ENCODE measurements around the gene CALML3. TPM values are rescaled to one million over a fixed set of nuclear protein-coding genes. Genes with fewer than 3 reads are reported as not detected.

CALML3 gene
- total RNA-seq, 1 experiment from 2014 or later, result not detected

- no peak overlapping the region for H4K5ac ChIP-seq (ENCODE audit: insufficient read length, low read depth, low read length)
- no peak overlapping the region for H3K18ac ChIP-seq (ENCODE audit: insufficient read length, low read depth, low read length)
- Mint-ChIP-seq H3K4me1 (peaks cover 5 to 6% of the 10 kb centered on the region in 2 experiments), H3K27me3 (ENCODE audit: low read depth) (peaks cover 5% of the 10 kb centered on the region), H3K27ac (no peak overlapping the region; a peak in 1 of 7 replicates), H3K4me3 (no peak overlapping the region; a peak in 1 of 5 replicates), H3K36me3 (ENCODE audit: insufficient read depth in 1 of 3, low read depth in 3 of 3) (no peaks in the 10 kb centered on the region; a peak in 1 of 7 replicates), H3K9me3 (no peaks in the 10 kb centered on the region)
- no peak overlapping the region for H3K4ac ChIP-seq (ENCODE audit: low read depth, low read length)
- H3K9ac ChIP-seq (ENCODE audit: extremely low read depth, insufficient read length, low read length), result no peak overlapping the region
- H3K23ac ChIP-seq (ENCODE audit: insufficient read length, low read depth, low read length), result no peak overlapping the region
- no peak overlapping the region for H2AK5ac ChIP-seq (ENCODE audit: insufficient read length, low read length)
- no peak overlapping the region for H2BK5ac ChIP-seq (ENCODE audit: insufficient read length, low read length)
- no peaks in the 10 kb centered on the region for H3K23me2 ChIP-seq (ENCODE audit: insufficient read length, low read depth, low read length, poor library complexity, severe bottlenecking)
- no peak overlapping the region for H4K8ac ChIP-seq (replicated peaks; ENCODE audit: insufficient read length, low read depth, low read length)
- DNase-seq, result no peak
- no peaks in the 10 kb centered on the region for H4K20me1 ChIP-seq (ENCODE audit: control insufficient read depth, insufficient read depth, insufficient read length)
- H2BK15ac ChIP-seq (ENCODE audit: low read depth, low read length), result no peak overlapping the region
- no peak overlapping the region for H3K27ac ChIP-seq (ENCODE audit: insufficient read length, low read depth, low read length)
- WGBS (ENCODE audit: extremely low coverage, insufficient read length, low lambda C conversion rate), result no CpG with 5 or more reads among the region's 14 CpGs
- no peaks in the 10 kb centered on the region; the same call in 1 of the 2 replicates for H3K4me1 ChIP-seq (ENCODE audit: insufficient read depth, low read length)
- H3K79me2 ChIP-seq (ENCODE audit: insufficient read depth, low read length), result no peaks in the 10 kb centered on the region
- no peak overlapping the region for H3T11ph ChIP-seq (ENCODE audit: low read length)
- H2AFZ ChIP-seq (ENCODE audit: low read length), result no peak overlapping the region
- no peak overlapping the region for H4K91ac ChIP-seq (ENCODE audit: insufficient read length, low read depth, low read length)
- H3K56ac ChIP-seq (ENCODE audit: insufficient read length, low read depth, low read length), result no peak overlapping the region
- H2BK12ac ChIP-seq (ENCODE audit: insufficient read length, low read depth, low read length), result no peak overlapping the region
- H2BK120ac ChIP-seq (ENCODE audit: low read depth, low read length, poor library complexity, severe bottlenecking), result no peak overlapping the region
- no peaks in the 10 kb centered on the region for H3K27me3 ChIP-seq (ENCODE audit: insufficient read depth, low read length)
- peak overlapping the region; percentile 26; the same call in 1 of the 2 replicates for H3K14ac ChIP-seq (ENCODE audit: insufficient read depth, low read length)
- H3K4me2 ChIP-seq (ENCODE audit: insufficient read depth, insufficient read length, low read length), result no peak overlapping the region
- no peak for TF ChIP-seq CTCF (conservative IDR thresholded peaks at IDR 0.05)
- no peaks in the 10 kb centered on the region for H3K9me3 ChIP-seq (ENCODE audit: control insufficient read depth, low read depth, low read length)
- no peak overlapping the region for H2BK20ac ChIP-seq (ENCODE audit: low read depth, low read length, poor library complexity, severe bottlenecking)
- H3K79me1 ChIP-seq (ENCODE audit: insufficient read depth, low read depth, low read length, poor library complexity, severe bottlenecking), result no peaks in the 10 kb centered on the region
Measured at GRCh38 chr10:5502571-5503476, 21.9 kb upstream of the CALML3 start.

Data from H9 (cell line).